Measurements from ENCODE around the gene RHOG. TPM values are rescaled to one million over a fixed set of nuclear protein-coding genes. Genes with fewer than 3 reads are reported as not detected.

The RHOG gene
- total and polyA plus RNA-seq, 9 of the 15 experiments (the other 6 are each of a cell fraction or from before 2014, with no cell fraction given) = 22.6 to 162 (median 80.3) TPM

GRCh38 chr11:3797329-3798090 lies 43.2 kb downstream of the RHOG start, which contains the start of gene NUP98 (continued):
- TF ChIP-seq, protein P1, sequence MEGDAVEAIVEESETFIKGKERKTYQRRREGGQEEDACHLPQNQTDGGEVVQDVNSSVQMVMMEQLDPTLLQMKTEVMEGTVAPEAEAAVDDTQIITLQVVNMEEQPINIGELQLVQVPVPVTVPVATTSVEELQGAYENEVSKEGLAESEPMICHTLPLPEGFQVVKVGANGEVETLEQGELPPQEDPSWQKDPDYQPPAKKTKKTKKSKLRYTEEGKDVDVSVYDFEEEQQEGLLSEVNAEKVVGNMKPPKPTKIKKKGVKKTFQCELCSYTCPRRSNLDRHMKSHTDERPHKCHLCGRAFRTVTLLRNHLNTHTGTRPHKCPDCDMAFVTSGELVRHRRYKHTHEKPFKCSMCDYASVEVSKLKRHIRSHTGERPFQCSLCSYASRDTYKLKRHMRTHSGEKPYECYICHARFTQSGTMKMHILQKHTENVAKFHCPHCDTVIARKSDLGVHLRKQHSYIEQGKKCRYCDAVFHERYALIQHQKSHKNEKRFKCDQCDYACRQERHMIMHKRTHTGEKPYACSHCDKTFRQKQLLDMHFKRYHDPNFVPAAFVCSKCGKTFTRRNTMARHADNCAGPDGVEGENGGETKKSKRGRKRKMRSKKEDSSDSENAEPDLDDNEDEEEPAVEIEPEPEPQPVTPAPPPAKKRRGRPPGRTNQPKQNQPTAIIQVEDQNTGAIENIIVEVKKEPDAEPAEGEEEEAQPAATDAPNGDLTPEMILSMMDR (IDR thresholded peaks at IDR 0.05 in 2 of 3, conservative IDR thresholded peaks at IDR 0.05 in 1 of 3; ENCODE audit: insufficient read depth in 2 of 3, low read depth in 1 of 3, low read length in 3 of 3) = no peak
- TF ChIP-seq ZNF311 (CRISPR knock-in tag; IDR thresholded peaks at IDR 0.05) (no peak), TAF7 (tag; IDR thresholded peaks at IDR 0.05) (no peak), ZNF785 (CRISPR knock-in tag; IDR thresholded peaks at IDR 0.05) (no peak), CREBBP (IDR thresholded peaks at IDR 0.05; ENCODE audit: low read depth, low read length) (no peak), NBN (IDR thresholded peaks at IDR 0.05; ENCODE audit: low read depth) (peak; percentile 100), ZFX (CRISPR knock-in tag; IDR thresholded peaks at IDR 0.05) (peak; percentile 98), JUNB (CRISPR knock-in tag; conservative IDR thresholded peaks at IDR 0.05) (0 out of 2 replicates have a peak, but pooled peaks have one; percentile 58), HSF4 (CRISPR knock-in tag; IDR thresholded peaks at IDR 0.05; ENCODE audit: borderline replicate concordance) (no peak), MTA1 (IDR thresholded peaks at IDR 0.05; ENCODE audit: borderline replicate concordance) (no peak), ZNF277 (CRISPR knock-in tag; IDR thresholded peaks at IDR 0.05; ENCODE audit: borderline replicate concordance) (no peak), NEUROD1 (IDR thresholded peaks at IDR 0.05; ENCODE audit: borderline replicate concordance, low read depth, low read length, partially characterized antibody) (peak; percentile 89), ZNF224 (CRISPR knock-in tag; IDR thresholded peaks at IDR 0.05) (no peak), HDAC8 (tag; IDR thresholded peaks at IDR 0.05) (0 out of 2 replicates have a peak, but pooled peaks have one; percentile 33), KDM4B (IDR thresholded peaks at IDR 0.05; ENCODE audit: borderline replicate concordance in 2 of 2, low read depth in 1 of 2) (peak in 1 of 2 experiments; percentile 63; a peak in 1 of 4 replicates), ZBTB1 (CRISPR knock-in tag; IDR thresholded peaks at IDR 0.05; ENCODE audit: borderline replicate concordance, low read depth) (peak; percentile 51; the same call in 1 of the 2 replicates), HEY1 (CRISPR knock-in tag; IDR thresholded peaks at IDR 0.05; ENCODE audit: borderline replicate concordance) (no peak), PML (IDR thresholded peaks at IDR 0.05; ENCODE audit: low read length) (peak; percentile 60; the same call in 1 of the 2 replicates), HDAC1 (IDR thresholded peaks at IDR 0.05) (peak in 1 of 2 experiments; percentile 79; a peak in 2 of 4 replicates), MYNN (IDR thresholded peaks at IDR 0.05) (0 out of 2 replicates have a peak, but pooled peaks have one; percentile 11), MYNN (CRISPR knock-in tag; IDR thresholded peaks at IDR 0.05) (no peak), ZBED1 (IDR thresholded peaks at IDR 0.05) (no peak; the same call in 1 of the 2 replicates), HDGF (IDR thresholded peaks at IDR 0.05) (peak; percentile 90), ZNF354B (CRISPR knock-in tag; IDR thresholded peaks at IDR 0.05) (no peak)
- TF ChIP-seq, protein P2, sequence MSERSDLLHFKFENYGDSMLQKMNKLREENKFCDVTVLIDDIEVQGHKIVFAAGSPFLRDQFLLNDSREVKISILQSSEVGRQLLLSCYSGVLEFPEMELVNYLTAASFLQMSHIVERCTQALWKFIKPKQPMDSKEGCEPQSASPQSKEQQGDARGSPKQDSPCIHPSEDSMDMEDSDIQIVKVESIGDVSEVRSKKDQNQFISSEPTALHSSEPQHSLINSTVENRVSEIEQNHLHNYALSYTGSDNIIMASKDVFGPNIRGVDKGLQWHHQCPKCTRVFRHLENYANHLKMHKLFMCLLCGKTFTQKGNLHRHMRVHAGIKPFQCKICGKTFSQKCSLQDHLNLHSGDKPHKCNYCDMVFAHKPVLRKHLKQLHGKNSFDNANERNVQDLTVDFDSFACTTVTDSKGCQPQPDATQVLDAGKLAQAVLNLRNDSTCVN (CRISPR knock-in tag; IDR thresholded peaks at IDR 0.05) = no peak

All from K562 (cell line).